22Rv1 (cell line): Measurements from ENCODE around the gene GART.

Experiments
- ZFX ChIP-seq: fragments of 450-650 bp; IDR thresholded peaks from 2 replicates; pipeline ENCODE4 v1.6.1; 2017; ENCODE audit warnings: antibody characterized with exemption, borderline replicate concordance
- TF ChIP-seq, protein P1 (sequence below): fragments of 450-650 bp; IDR thresholded peaks from 2 replicates; pipeline ENCODE4 v1.5.1; 2017; ENCODE audit warnings: mild to moderate bottlenecking

- TF ChIP-seq, protein P1, sequence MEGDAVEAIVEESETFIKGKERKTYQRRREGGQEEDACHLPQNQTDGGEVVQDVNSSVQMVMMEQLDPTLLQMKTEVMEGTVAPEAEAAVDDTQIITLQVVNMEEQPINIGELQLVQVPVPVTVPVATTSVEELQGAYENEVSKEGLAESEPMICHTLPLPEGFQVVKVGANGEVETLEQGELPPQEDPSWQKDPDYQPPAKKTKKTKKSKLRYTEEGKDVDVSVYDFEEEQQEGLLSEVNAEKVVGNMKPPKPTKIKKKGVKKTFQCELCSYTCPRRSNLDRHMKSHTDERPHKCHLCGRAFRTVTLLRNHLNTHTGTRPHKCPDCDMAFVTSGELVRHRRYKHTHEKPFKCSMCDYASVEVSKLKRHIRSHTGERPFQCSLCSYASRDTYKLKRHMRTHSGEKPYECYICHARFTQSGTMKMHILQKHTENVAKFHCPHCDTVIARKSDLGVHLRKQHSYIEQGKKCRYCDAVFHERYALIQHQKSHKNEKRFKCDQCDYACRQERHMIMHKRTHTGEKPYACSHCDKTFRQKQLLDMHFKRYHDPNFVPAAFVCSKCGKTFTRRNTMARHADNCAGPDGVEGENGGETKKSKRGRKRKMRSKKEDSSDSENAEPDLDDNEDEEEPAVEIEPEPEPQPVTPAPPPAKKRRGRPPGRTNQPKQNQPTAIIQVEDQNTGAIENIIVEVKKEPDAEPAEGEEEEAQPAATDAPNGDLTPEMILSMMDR = no peak
- TF ChIP-seq ZFX = no peak
Observed at GRCh38 chr21:33567914-33568313, 26.0 kb upstream of the GART start.
